Stimulated activated effector memory CD8-positive, alpha-beta T cell treated with anti-CD3 and anti-CD28 coated beads, Interleukin-12 subunit alpha, Interleukin-12 subunit beta, amount 100 ng/mL, for 72 hours (primary cell): ENCODE measurements around the gene ATXN1.

Experiments used
- ATAC-seq: fragments of 150-1000 bp; cut with Tn5 transposase; 2 replicates; pipeline ENCODE4 v1.10.0; 2021
- DNase-seq, 2 donors: peaks; one replicate each; pipeline ENCODE4 v3.0.0; 2021 to 2022; ENCODE audit warnings: low spot score in 2 of 2
- H3K27ac Mint-ChIP-seq: one replicate; pipeline ENCODE4 v1.8.0; 2022; ENCODE audit warnings: mild to moderate bottlenecking, mixed read lengths
- H3K36me3 Mint-ChIP-seq: one replicate; pipeline ENCODE4 v1.8.0; 2022; ENCODE audit warnings: mild to moderate bottlenecking, mixed read lengths
- H3K4me1 Mint-ChIP-seq: one replicate; pipeline ENCODE4 v1.8.0; 2022; ENCODE audit warnings: mixed read lengths
- H3K4me3 Mint-ChIP-seq: one replicate; pipeline ENCODE4 v1.8.0; 2022; ENCODE audit warnings: mild to moderate bottlenecking, mixed read lengths
- H3K9me3 Mint-ChIP-seq: one replicate; pipeline ENCODE4 v1.8.0; 2022; ENCODE audit warnings: mixed read lengths

ATXN1 gene

GRCh38 chr6:16729183-16729691, 32.0 kb downstream of the ATXN1 start:
- DNase-seq = no peak
- H3K27ac Mint-ChIP-seq = peak overlapping the region; percentile 18
- H3K36me3 Mint-ChIP-seq = peaks cover 39% of the 10 kb centered on the region
- no peaks in the 10 kb centered on the region for H3K9me3 Mint-ChIP-seq
- ATAC-seq = peak; percentile 86
- peak overlapping the region; percentile 35 for H3K4me3 Mint-ChIP-seq
- H3K4me1 Mint-ChIP-seq = peaks cover 65% of the 10 kb centered on the region

GRCh38 chr6:16728513-16729182, 32.6 kb downstream of the ATXN1 start:
- DNase-seq = no peak
- peak overlapping the region; percentile 35 for H3K4me3 Mint-ChIP-seq
- H3K36me3 Mint-ChIP-seq = peaks cover 33% of the 10 kb centered on the region
- ATAC-seq = no peak
- peak overlapping the region; percentile 18 for H3K27ac Mint-ChIP-seq
- peaks cover 63% of the 10 kb centered on the region for H3K4me1 Mint-ChIP-seq
- H3K9me3 Mint-ChIP-seq = no peaks in the 10 kb centered on the region

GRCh38 chr6:16727996-16728395, 33.3 kb downstream of the ATXN1 start:
- Mint-ChIP-seq H3K9me3 (no peaks in the 10 kb centered on the region), H3K4me1 (peaks cover 58% of the 10 kb centered on the region), H3K4me3 (no peak overlapping the region), H3K27ac (peak overlapping the region; percentile 18), H3K36me3 (peaks cover 27% of the 10 kb centered on the region)
- DNase-seq = no peak
- no peak for ATAC-seq

- H3K9me3 Mint-ChIP-seq = no peaks in the 10 kb centered on the region
Measured at GRCh38 chr6:16725145-16725864, 36.0 kb downstream of the ATXN1 start.

GRCh38 chr6:16723826-16724225, 37.4 kb downstream of the ATXN1 start:
- H3K36me3 Mint-ChIP-seq = peaks cover 16% of the 10 kb centered on the region
- ATAC-seq = peak; percentile 68
- H3K27ac Mint-ChIP-seq = no peak overlapping the region
- H3K9me3 Mint-ChIP-seq = no peaks in the 10 kb centered on the region
- DNase-seq = no peak
- no peak overlapping the region for H3K4me3 Mint-ChIP-seq
- H3K4me1 Mint-ChIP-seq = peaks cover 49% of the 10 kb centered on the region

More at GRCh38 chr6:16725145-16725864, 36.0 kb downstream of the ATXN1 start:
- Mint-ChIP-seq H3K4me3 (no peak overlapping the region), H3K27ac (peak overlapping the region; percentile 26), H3K4me1 (peaks cover 40% of the 10 kb centered on the region), H3K36me3 (peaks cover 26% of the 10 kb centered on the region)
- ATAC-seq (no peak), DNase-seq (no peak)

- ATAC-seq = no peak
- H3K4me3 Mint-ChIP-seq = no peak overlapping the region
- H3K4me1 Mint-ChIP-seq = peaks cover 48% of the 10 kb centered on the region
Measured at GRCh38 chr6:16723402-16723801, 37.9 kb downstream of the ATXN1 start.

GRCh38 chr6:16722630-16723029, 38.6 kb downstream of the ATXN1 start:
- H3K4me1 Mint-ChIP-seq = peaks cover 47% of the 10 kb centered on the region
- peaks cover 16% of the 10 kb centered on the region for H3K36me3 Mint-ChIP-seq

More at GRCh38 chr6:16723402-16723801, 37.9 kb downstream of the ATXN1 start:
- DNase-seq = no peak
- peaks cover 16% of the 10 kb centered on the region for H3K36me3 Mint-ChIP-seq
- H3K27ac Mint-ChIP-seq = no peak overlapping the region
- H3K9me3 Mint-ChIP-seq = no peaks in the 10 kb centered on the region

GRCh38 chr6:16721977-16722376, 39.3 kb downstream of the ATXN1 start:
- Mint-ChIP-seq H3K36me3 (peaks cover 16% of the 10 kb centered on the region), H3K4me3 (no peak overlapping the region), H3K9me3 (no peaks in the 10 kb centered on the region), H3K27ac (peak overlapping the region; percentile 72), H3K4me1 (peaks cover 54% of the 10 kb centered on the region)
- DNase-seq (no peak), ATAC-seq (no peak)

More at GRCh38 chr6:16722630-16723029, 38.6 kb downstream of the ATXN1 start:
- Mint-ChIP-seq H3K27ac (peak overlapping the region; percentile 72), H3K9me3 (no peaks in the 10 kb centered on the region), H3K4me3 (no peak overlapping the region)
- no peak for ATAC-seq
- DNase-seq = no peak

- no peak overlapping the region for H3K27ac Mint-ChIP-seq
- no peak overlapping the region for H3K4me3 Mint-ChIP-seq
- H3K4me1 Mint-ChIP-seq = peaks cover 61% of the 10 kb centered on the region
- ATAC-seq (no peak), DNase-seq (no peak)
- H3K9me3 Mint-ChIP-seq = no peaks in the 10 kb centered on the region
- peaks cover 9% of the 10 kb centered on the region for H3K36me3 Mint-ChIP-seq
Measured at GRCh38 chr6:16720861-16721260, 40.4 kb downstream of the ATXN1 start.

- no peaks in the 10 kb centered on the region for H3K9me3 Mint-ChIP-seq
- ATAC-seq = no peak
- H3K27ac Mint-ChIP-seq = peak overlapping the region; percentile 27
- peaks cover 9% of the 10 kb centered on the region for H3K36me3 Mint-ChIP-seq
- no peak for DNase-seq
- H3K4me3 Mint-ChIP-seq = no peak overlapping the region
- H3K4me1 Mint-ChIP-seq = peaks cover 62% of the 10 kb centered on the region
Measured at GRCh38 chr6:16719488-16719887, 41.8 kb downstream of the ATXN1 start.

- H3K4me3 Mint-ChIP-seq = no peak overlapping the region
- no peak for DNase-seq
- no peaks in the 10 kb centered on the region for H3K9me3 Mint-ChIP-seq
- no peak overlapping the region for H3K27ac Mint-ChIP-seq
- peaks cover 66% of the 10 kb centered on the region for H3K4me1 Mint-ChIP-seq
- peaks cover 19% of the 10 kb centered on the region for H3K36me3 Mint-ChIP-seq
- ATAC-seq = no peak
Measured at GRCh38 chr6:16718356-16718755, 42.9 kb downstream of the ATXN1 start.

GRCh38 chr6:16717275-16717942, 43.9 kb downstream of the ATXN1 start:
- DNase-seq = no peak
- Mint-ChIP-seq H3K27ac (no peak overlapping the region), H3K4me1 (peaks cover 73% of the 10 kb centered on the region), H3K9me3 (no peaks in the 10 kb centered on the region), H3K4me3 (no peak overlapping the region), H3K36me3 (peaks cover 22% of the 10 kb centered on the region)
- no peak for ATAC-seq

- DNase-seq (no peak), ATAC-seq (no peak)
- H3K36me3 Mint-ChIP-seq = peaks cover 25% of the 10 kb centered on the region
- no peak overlapping the region for H3K4me3 Mint-ChIP-seq
- H3K4me1 Mint-ChIP-seq = peaks cover 76% of the 10 kb centered on the region
- H3K27ac Mint-ChIP-seq = no peak overlapping the region
- no peaks in the 10 kb centered on the region for H3K9me3 Mint-ChIP-seq
Measured at GRCh38 chr6:16716321-16716858, 44.9 kb downstream of the ATXN1 start.

- peak overlapping the region; percentile 70 for H3K4me3 Mint-ChIP-seq
Measured at GRCh38 chr6:16713597-16713996, 47.7 kb downstream of the ATXN1 start.

GRCh38 chr6:16712931-16713484, 48.3 kb downstream of the ATXN1 start:
- peak in 1 of 2 donors; percentile 66 for DNase-seq

More at GRCh38 chr6:16713597-16713996, 47.7 kb downstream of the ATXN1 start:
- Mint-ChIP-seq H3K4me1 (peaks cover 71% of the 10 kb centered on the region), H3K36me3 (peaks cover 30% of the 10 kb centered on the region), H3K9me3 (no peaks in the 10 kb centered on the region), H3K27ac (peak overlapping the region; percentile 91)
- DNase-seq (peak in 1 of 2 donors; percentile 52), ATAC-seq (no peak)

More at GRCh38 chr6:16712931-16713484, 48.3 kb downstream of the ATXN1 start:
- Mint-ChIP-seq H3K36me3 (peaks cover 33% of the 10 kb centered on the region), H3K9me3 (no peaks in the 10 kb centered on the region), H3K4me3 (peak overlapping the region; percentile 70), H3K27ac (peak overlapping the region; percentile 91), H3K4me1 (peaks cover 74% of the 10 kb centered on the region)
- ATAC-seq = peak; percentile 61
